ENCODE data around the gene CDC42EP4.

Gene CDC42EP4, protein sequence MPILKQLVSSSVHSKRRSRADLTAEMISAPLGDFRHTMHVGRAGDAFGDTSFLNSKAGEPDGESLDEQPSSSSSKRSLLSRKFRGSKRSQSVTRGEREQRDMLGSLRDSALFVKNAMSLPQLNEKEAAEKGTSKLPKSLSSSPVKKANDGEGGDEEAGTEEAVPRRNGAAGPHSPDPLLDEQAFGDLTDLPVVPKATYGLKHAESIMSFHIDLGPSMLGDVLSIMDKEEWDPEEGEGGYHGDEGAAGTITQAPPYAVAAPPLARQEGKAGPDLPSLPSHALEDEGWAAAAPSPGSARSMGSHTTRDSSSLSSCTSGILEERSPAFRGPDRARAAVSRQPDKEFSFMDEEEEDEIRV

GRCh38 chr17:73311781-73312641 is at the start of gene CDC42EP4:
TSS of gene CDC42EP4 (minus strand) at chr17:73312001. CDS start at chr17:73286500, 25,501 bp downstream.
- peak within 1 kb of the TSS; percentile 91 for H3K4me3 ChIP-seq (ENCODE audit: low read depth, low read length)
- DNase-seq = peak; percentile 91
- TF ChIP-seq CTCF (IDR thresholded peaks at IDR 0.05; ENCODE audit: low read depth, low read length, missing control alignments) = no peak

GRCh38 chr17:73360961-73361761 is 49.4 kb upstream of the CDC42EP4 start:
- no peak overlapping the region for H3K4me3 ChIP-seq (ENCODE audit: low read depth, low read length)
- TF ChIP-seq CTCF (IDR thresholded peaks at IDR 0.05; ENCODE audit: low read depth, low read length, missing control alignments) = no peak
- H3K36me3 ChIP-seq (replicated peaks) = no peaks in the 10 kb centered on the region
- no peaks in the 10 kb centered on the region for H3K27me3 ChIP-seq (replicated peaks)
- in situ Hi-C loops (cut with HindIII; ENCODE audit: low pct_ligation_motif_present, low sequenced_read_pairs) = no loop called here
- no peak for DNase-seq
- H3K27ac ChIP-seq = no peak overlapping the region

More at GRCh38 chr17:73311781-73312641, at the start of gene CDC42EP4:
- in situ Hi-C loops (cut with HindIII; ENCODE audit: low pct_ligation_motif_present, low sequenced_read_pairs) = no loop called here
- Histone ChIP-seq H3K36me3 (replicated peaks) (no peaks in the 10 kb centered on the region), H3K27ac (peak within 1 kb of the TSS; percentile 87), H3K27me3 (replicated peaks) (no peaks in the 10 kb centered on the region)

GRCh38 chr17:73359987-73360410 is 48.2 kb upstream of the CDC42EP4 start:
- Histone ChIP-seq H3K4me3 (ENCODE audit: low read depth, low read length) (no peak overlapping the region), H3K27me3 (replicated peaks) (no peaks in the 10 kb centered on the region), H3K27ac (no peak overlapping the region), H3K36me3 (replicated peaks) (no peaks in the 10 kb centered on the region)
- TF ChIP-seq CTCF (IDR thresholded peaks at IDR 0.05; ENCODE audit: low read depth, low read length, missing control alignments) = no peak
- in situ Hi-C loops (cut with HindIII; ENCODE audit: low pct_ligation_motif_present, low sequenced_read_pairs) = no loop called here
- no peak for DNase-seq

DNA sequence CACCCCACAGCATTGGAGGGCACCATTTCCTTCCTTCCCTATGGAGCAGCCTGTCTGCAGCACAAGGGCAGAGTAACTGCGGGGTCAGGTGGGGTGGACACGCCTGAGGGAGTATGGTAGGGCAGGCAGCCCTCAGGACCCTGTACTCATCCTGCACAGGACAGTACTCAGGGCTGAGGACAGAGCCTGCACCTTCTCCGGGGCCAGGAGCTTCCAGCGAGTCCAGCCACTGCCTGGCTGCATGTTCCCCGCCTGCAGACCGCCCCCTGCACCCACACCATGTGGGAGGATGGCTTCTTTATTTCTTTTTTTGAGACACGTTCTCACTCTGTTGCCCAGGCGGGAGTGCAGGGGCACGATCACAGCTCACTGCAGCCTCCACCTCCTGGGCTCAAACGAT is 47.6 kb upstream of the CDC42EP4 start:
- in situ Hi-C loops (cut with HindIII; ENCODE audit: low pct_ligation_motif_present, low sequenced_read_pairs) = no loop called here

More for the DNA sequence above, 47.6 kb upstream of the CDC42EP4 start:
- Histone ChIP-seq H3K4me3 (ENCODE audit: low read depth, low read length) (no peak overlapping the region), H3K27me3 (replicated peaks) (no peaks in the 10 kb centered on the region), H3K27ac (no peak overlapping the region), H3K36me3 (replicated peaks) (no peaks in the 10 kb centered on the region)
- no peak for DNase-seq
- no peak for TF ChIP-seq CTCF (IDR thresholded peaks at IDR 0.05; ENCODE audit: low read depth, low read length, missing control alignments)
